SK-N-MC (cell line): ENCODE measurements around the gene THBS2.

Source experiments
- DNase-seq: peaks from one replicate; pipeline ENCODE4 v3.0.0-alpha.2; 2011; ENCODE audit warnings: low read depth, low spot score
- H3K27ac ChIP-seq: fragments of 200-600 bp; sonication (generic); 2 replicates; pipeline ENCODE4 v1.5.1; 2016; ENCODE audit warnings: mixed run types
- H3K36me3 ChIP-seq: fragments of 200-600 bp; sonication (generic); 2 replicates; pipeline ENCODE4 v1.6.1; 2017; ENCODE audit warnings: antibody characterized with exemption, low read length, mixed read lengths; ENCODE audit not compliant: insufficient read depth
- H3K4me3 ChIP-seq: fragments of 200-600 bp; sonication (generic); 2 replicates; pipeline ENCODE4 v1.5.1; 2016
- H3K9ac ChIP-seq: fragments of 200-600 bp; sonication (generic); 2 replicates; pipeline ENCODE4 v1.8.0; 2017; ENCODE audit warnings: mixed run types, mixed read lengths; ENCODE audit not compliant: insufficient read length
- H3K9me3 ChIP-seq: fragments of 200-600 bp; sonication (generic); 2 replicates; pipeline ENCODE4 v1.6.1; 2017; ENCODE audit warnings: low read depth, mild to moderate bottlenecking, antibody characterized with exemption, low read length, moderate library complexity, mixed read lengths
- EZH2 ChIP-seq: fragments of 200-600 bp; sonication (generic); IDR thresholded peaks from one replicate; pipeline ENCODE4 v1.6.1; 2017; ENCODE audit warnings: antibody characterized with exemption
- FOXP2 ChIP-seq: optimal IDR thresholded peaks from 2 replicates; pipeline ENCODE3; 2011; ENCODE audit warnings: mild to moderate bottlenecking, moderate library complexity; ENCODE audit not compliant: insufficient read depth; ENCODE audit errors: extremely low read length, control extremely low read depth
- POLR2AphosphoS5 ChIP-seq: IDR thresholded peaks from 2 replicates; pipeline ENCODE4 v1.6.1; 2012; ENCODE audit warnings: mild to moderate bottlenecking, low read depth, low read length, borderline replicate concordance

The THBS2 gene

GRCh38 chr6:169173532-169174268, 79.9 kb downstream of the THBS2 start:
- Histone ChIP-seq H3K9me3 (no peaks in the 10 kb centered on the region), H3K36me3 (no peaks in the 10 kb centered on the region), H3K27ac (no peak overlapping the region), H3K9ac (no peak overlapping the region), H3K4me3 (no peak overlapping the region)
- no peak for DNase-seq
- no peak for TF ChIP-seq POLR2AphosphoS5
- no peak for TF ChIP-seq EZH2
- TF ChIP-seq FOXP2 = no peak

- DNase-seq = no peak
- Histone ChIP-seq H3K36me3 (no peaks in the 10 kb centered on the region), H3K9ac (no peak overlapping the region), H3K4me3 (no peak overlapping the region), H3K9me3 (no peaks in the 10 kb centered on the region), H3K27ac (no peak overlapping the region)
- TF ChIP-seq EZH2 (no peak), FOXP2 (no peak), POLR2AphosphoS5 (no peak)
Observed at GRCh38 chr6:169172946-169173345, 80.7 kb downstream of the THBS2 start.

GRCh38 chr6:169172456-169172855, 81.2 kb downstream of the THBS2 start:
- Histone ChIP-seq H3K4me3 (no peak overlapping the region), H3K27ac (no peak overlapping the region), H3K36me3 (no peaks in the 10 kb centered on the region), H3K9me3 (no peaks in the 10 kb centered on the region), H3K9ac (no peak overlapping the region)
- TF ChIP-seq FOXP2 (no peak), EZH2 (no peak), POLR2AphosphoS5 (no peak)
- DNase-seq = no peak

- H3K27ac ChIP-seq = no peak overlapping the region
- H3K9me3 ChIP-seq = no peaks in the 10 kb centered on the region
- no peak for DNase-seq
- H3K36me3 ChIP-seq = no peaks in the 10 kb centered on the region
- no peak overlapping the region for H3K9ac ChIP-seq
- H3K4me3 ChIP-seq = no peak overlapping the region
- TF ChIP-seq EZH2 (no peak), POLR2AphosphoS5 (no peak), FOXP2 (no peak)
Observed at GRCh38 chr6:169171951-169172350, 81.7 kb downstream of the THBS2 start.

- H3K9ac ChIP-seq = no peak overlapping the region
- H3K9me3 ChIP-seq = no peaks in the 10 kb centered on the region
- TF ChIP-seq POLR2AphosphoS5 (no peak), EZH2 (no peak), FOXP2 (no peak)
- no peak overlapping the region for H3K4me3 ChIP-seq
- DNase-seq = no peak
- no peak overlapping the region for H3K27ac ChIP-seq
- H3K36me3 ChIP-seq = no peaks in the 10 kb centered on the region
Observed at GRCh38 chr6:169171016-169171415, 82.6 kb downstream of the THBS2 start.

- Histone ChIP-seq H3K9ac (no peak overlapping the region), H3K36me3 (no peaks in the 10 kb centered on the region), H3K9me3 (no peaks in the 10 kb centered on the region), H3K4me3 (no peak overlapping the region), H3K27ac (no peak overlapping the region)
- DNase-seq = no peak
- no peak for TF ChIP-seq EZH2
- TF ChIP-seq POLR2AphosphoS5 = no peak
- TF ChIP-seq FOXP2 = no peak
Observed at GRCh38 chr6:169170583-169170955, 83.1 kb downstream of the THBS2 start.

- no peaks in the 10 kb centered on the region for H3K36me3 ChIP-seq
- TF ChIP-seq POLR2AphosphoS5 (no peak), EZH2 (no peak), FOXP2 (no peak)
- no peak overlapping the region for H3K4me3 ChIP-seq
- H3K27ac ChIP-seq = no peak overlapping the region
- no peaks in the 10 kb centered on the region for H3K9me3 ChIP-seq
- no peak overlapping the region for H3K9ac ChIP-seq
- DNase-seq = no peak
Observed at GRCh38 chr6:169169941-169170582, 83.6 kb downstream of the THBS2 start.

- no peak for DNase-seq
- Histone ChIP-seq H3K27ac (no peak overlapping the region), H3K9ac (no peak overlapping the region), H3K36me3 (no peaks in the 10 kb centered on the region), H3K9me3 (no peaks in the 10 kb centered on the region), H3K4me3 (no peak overlapping the region)
- TF ChIP-seq POLR2AphosphoS5 (no peak), EZH2 (no peak), FOXP2 (no peak)
Observed at GRCh38 chr6:169169375-169169774, 84.3 kb downstream of the THBS2 start.

GRCh38 chr6:169168706-169169105, 84.9 kb downstream of the THBS2 start:
- TF ChIP-seq EZH2 (no peak), POLR2AphosphoS5 (no peak), FOXP2 (no peak)
- no peak overlapping the region for H3K27ac ChIP-seq
- no peak overlapping the region for H3K9ac ChIP-seq

More at GRCh38 chr6:169168706-169169105, 84.9 kb downstream of the THBS2 start:
- Histone ChIP-seq H3K36me3 (no peaks in the 10 kb centered on the region), H3K9me3 (no peaks in the 10 kb centered on the region), H3K4me3 (no peak overlapping the region)
- DNase-seq = no peak
